GM12892 (cell line): ENCODE results near the gene SMIM24.

Source experiments
- POLR2A ChIP-seq: IDR thresholded peaks from 2 replicates; pipeline ENCODE4 v1.6.1; 2011; ENCODE audit warnings: low read depth, low read length, control low read depth
- POLR2AphosphoS5 ChIP-seq: IDR thresholded peaks from 2 replicates; pipeline ENCODE4 v1.6.1; 2011; ENCODE audit warnings: low read depth, low read length, control low read depth

DNA sequence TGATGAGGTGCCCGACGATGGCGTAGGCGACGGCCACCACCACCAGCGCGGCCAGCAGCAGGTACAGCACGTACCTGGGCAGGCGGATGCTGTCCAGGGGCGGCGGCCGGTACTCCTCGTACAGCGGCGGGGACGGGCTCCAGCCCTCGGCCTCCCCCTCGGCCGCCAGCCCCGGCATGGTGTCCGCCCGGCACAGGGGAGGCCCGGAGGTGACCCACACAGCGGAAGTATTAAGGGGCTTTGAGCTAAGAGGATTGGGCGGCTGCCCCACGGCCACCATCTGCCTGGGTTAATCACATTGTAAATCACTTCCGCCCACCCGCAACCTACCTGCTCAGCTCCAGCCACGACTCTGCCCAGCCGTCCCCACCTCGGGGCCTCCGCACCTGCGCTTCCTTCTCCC is 2.9 kb upstream of the SMIM24 start, which contains the start of gene SMIM44:
- TF ChIP-seq POLR2AphosphoS5 (no peak), POLR2A (no peak)
